Psoas muscle (tissue), 8 donors: Measurements from ENCODE around the gene SPATA6L. TPM values are rescaled to one million over a fixed set of nuclear protein-coding genes. Genes with fewer than 3 reads are reported as not detected.

Experiments
- ATAC-seq, 4 donors: fragments of 200-7000 bp; cut with Tn5 transposase; one replicate each; pipeline ENCODE4 v1.9.1; 2020; ENCODE audit warnings: moderate library complexity in 3 of 4, mild to moderate bottlenecking in 2 of 4
- DNase-seq, 2 donors: peaks; one replicate each; pipeline ENCODE4 v3.0.0-alpha.2; 2020
- H3K27ac ChIP-seq: fragments of 200-600 bp; one replicate; pipeline ENCODE4 v1.8.0; 2022
- H3K27me3 ChIP-seq, 3 donors: fragments of 200-600 bp in 1 of 3; one replicate each; pipeline versions ENCODE4 v1.6.1 to v1.8.0; 2013 to 2022; ENCODE audit warnings: low read length in 2 of 3, mild to moderate bottlenecking in 2 of 3, moderate library complexity in 1 of 3; ENCODE audit not compliant: insufficient read depth in 3 of 3
- H3K36me3 ChIP-seq, 2 donors: fragments of 200-600 bp in 1 of 2; one replicate each; pipeline versions ENCODE4 v1.6.1 to v1.8.0; 2013 to 2022; ENCODE audit warnings: low read depth in 1 of 2, mild to moderate bottlenecking in 1 of 2, moderate library complexity in 1 of 2; ENCODE audit not compliant: insufficient read depth in 1 of 2
- H3K4me1 ChIP-seq: fragments of 200-600 bp; one replicate; pipeline ENCODE4 v1.8.0; 2022
- H3K4me3 ChIP-seq: fragments of 200-600 bp; one replicate; pipeline ENCODE4 v1.8.0; 2022; ENCODE audit warnings: mild to moderate bottlenecking
- H3K9me3 ChIP-seq: fragments of 200-600 bp; one replicate; pipeline ENCODE4 v1.8.0; 2022
- CTCF ChIP-seq: fragments of 200-600 bp; IDR thresholded peaks from one replicate; pipeline ENCODE4 v1.8.0; 2022; ENCODE audit warnings: antibody characterized with exemption
- WGBS, 3 donors: extraction: QIAGEN DNeasy Blood & Tissue Kit; methylation state at CpG; one replicate each; pipeline versions ENCODE4 v1.1.6 to v1.1.7; 2013; 5-methylcytosine and 5-hydroxymethylcytosine counted together
- intact Hi-C, 2 donors: fragments of 100-400 bp; cut with DNase I; formaldehyde crosslinking; loops; one replicate each; pipeline versions ENCODE4 v1.11.0 to v1.14.2; 2022
- polyA plus RNA-seq, 3 donors: library from polyadenylated mRNA; stranded (reverse); fragments of 200-250 nt; gene quantifications; one replicate each; pipeline ENCODE4 v1.2.3, GENCODE V29; 2013
- total RNA-seq, 4 donors: library from RNA; stranded (reverse); fragmentation: NEBNext Ultra II Directional in 2 of 4; extraction: Animal tissue kit (Norgen Biotek cat#: 25700) in 2 of 4; gene quantifications; one replicate each; pipeline versions ENCODE4 v1.2.1 to v1.2.4, GENCODE V29; 2021 to 2023
- donor health status: healthy with polysubstance abuse.
- donor health status: DM: no; HTN: no; CAD: no; lungs with moderate emphysema.
- donor health status: Bipolar disorder and iron deficiency.
- donor health status: healthy.
- donor health status: DM: yes; HTN: yes; CAD: no.
- donor health status: DM: no; HTN: no; CAD: no.
- donor health status: DM: no; HTN: no; CAD: no.
- donor health status: DM: yes; HTN: yes; CAD: no.

Gene SPATA6L
- total and polyA plus RNA-seq, 7 donors, result 0.09 to 0.79 (median 0.22) TPM

GRCh38 chr9:4576448-4576847 lies 89.8 kb downstream of the SPATA6L start:
- H3K4me1 ChIP-seq, result no peaks in the 10 kb centered on the region
- DNase-seq (no peak), ATAC-seq (peak; percentile 89 to 97 (median 96))
- no peaks in the 10 kb centered on the region for H3K36me3 ChIP-seq
- peak overlapping the region; percentile 46 for H3K27ac ChIP-seq
- no peak for TF ChIP-seq CTCF
- no peaks in the 10 kb centered on the region for H3K9me3 ChIP-seq
- H3K4me3 ChIP-seq, result no peak overlapping the region
- 60 to 68% (median 63%) methylated on average over 8 of the region's 8 CpGs for WGBS, 3 donors
- intact Hi-C loops, result no loop called here
- no peaks in the 10 kb centered on the region for H3K27me3 ChIP-seq

GRCh38 chr9:4575997-4576396 lies 90.3 kb downstream of the SPATA6L start:
- Histone ChIP-seq H3K4me1 (no peaks in the 10 kb centered on the region), H3K9me3 (no peaks in the 10 kb centered on the region), H3K4me3 (no peak overlapping the region), H3K27me3 (no peaks in the 10 kb centered on the region), H3K36me3 (no peaks in the 10 kb centered on the region), H3K27ac (peak overlapping the region; percentile 46)
- TF ChIP-seq CTCF, result no peak
- DNase-seq, result no peak
- WGBS, 3 donors, result 80 to 86% (median 83%) methylated on average over 8 of the region's 8 CpGs
- intact Hi-C loops, result no loop called here
- peak in 3 of 4 donors; percentile 9 to 26 (median 15) for ATAC-seq

- WGBS, 3 donors, result 91 to 95% (median 93%) methylated on average over 7 of the region's 7 CpGs
- Histone ChIP-seq H3K36me3 (no peaks in the 10 kb centered on the region), H3K27me3 (no peaks in the 10 kb centered on the region), H3K27ac (no peak overlapping the region), H3K4me3 (no peak overlapping the region), H3K9me3 (no peaks in the 10 kb centered on the region), H3K4me1 (no peaks in the 10 kb centered on the region)
- ATAC-seq, result no peak
- no peak for DNase-seq
- TF ChIP-seq CTCF, result no peak
- intact Hi-C loops, result no loop called here
Measured at GRCh38 chr9:4574657-4575243, 91.5 kb downstream of the SPATA6L start.

- Histone ChIP-seq H3K36me3 (no peaks in the 10 kb centered on the region), H3K4me3 (no peak overlapping the region), H3K27ac (no peak overlapping the region), H3K27me3 (no peaks in the 10 kb centered on the region), H3K4me1 (no peaks in the 10 kb centered on the region), H3K9me3 (no peaks in the 10 kb centered on the region)
- no peak for TF ChIP-seq CTCF
- WGBS, 3 donors, result 72 to 86% (median 79%) methylated on average over 5 of the region's 5 CpGs
- intact Hi-C loops, result no loop called here
- ATAC-seq, result no peak
- no peak for DNase-seq
Measured at GRCh38 chr9:4573634-4574389, 92.5 kb downstream of the SPATA6L start.
